HG03280 (cell line): Measurements from ENCODE around the gene CYP2C9.

Experiments used
- ATAC-seq: cut with Tn5 transposase; IDR thresholded peaks from one replicate; pipeline ENCODE4 v1.9.1; 2021; ENCODE audit warnings: mild to moderate bottlenecking, moderate library complexity; ENCODE audit not compliant: unreplicated experiment

Gene CYP2C9

DNA sequence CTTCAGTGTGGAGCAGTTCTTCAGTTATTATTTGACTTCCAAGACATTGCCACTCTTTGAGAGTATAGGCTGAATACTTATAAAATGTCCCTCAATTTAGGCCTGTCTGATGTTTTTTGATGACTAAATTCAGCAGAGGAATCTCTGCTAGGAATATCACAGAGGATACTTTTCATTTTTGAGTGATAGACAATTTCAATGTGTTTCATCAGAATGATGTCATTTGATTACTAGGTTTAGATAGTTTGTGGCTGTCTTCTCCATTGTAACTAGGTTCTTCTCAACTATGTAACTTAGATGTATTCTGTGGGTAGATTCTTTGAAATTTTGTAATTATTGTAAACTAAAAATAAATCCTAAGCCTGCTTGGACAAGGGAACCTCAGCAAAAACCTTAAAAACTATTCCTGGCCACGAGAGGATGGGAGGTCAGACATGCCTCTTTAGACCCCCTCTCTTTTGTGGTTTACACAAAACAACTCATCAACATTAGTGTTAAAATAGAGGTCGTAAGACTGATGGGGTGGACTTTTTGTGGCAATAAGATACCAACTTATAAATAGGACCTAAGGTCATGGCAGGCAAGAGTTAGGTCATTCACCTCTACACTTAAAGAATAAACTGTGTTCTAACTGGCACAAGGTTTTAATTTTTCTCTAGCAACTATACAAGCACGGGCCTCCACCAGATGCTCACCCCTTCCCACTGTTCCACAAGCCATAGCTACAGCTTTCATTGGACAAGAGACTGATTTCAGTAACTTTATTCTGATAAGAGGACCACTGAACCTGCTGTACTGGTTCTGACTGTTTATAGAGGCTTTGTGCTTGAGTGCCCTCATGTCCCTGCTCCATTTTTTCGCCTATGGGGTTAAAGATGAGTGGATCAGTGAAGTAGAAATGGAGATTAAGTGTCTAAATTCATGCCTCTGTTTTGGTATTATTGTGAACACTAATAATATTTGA is 97.2 kb downstream of the CYP2C9 start:
- ATAC-seq, result no peak

DNA sequence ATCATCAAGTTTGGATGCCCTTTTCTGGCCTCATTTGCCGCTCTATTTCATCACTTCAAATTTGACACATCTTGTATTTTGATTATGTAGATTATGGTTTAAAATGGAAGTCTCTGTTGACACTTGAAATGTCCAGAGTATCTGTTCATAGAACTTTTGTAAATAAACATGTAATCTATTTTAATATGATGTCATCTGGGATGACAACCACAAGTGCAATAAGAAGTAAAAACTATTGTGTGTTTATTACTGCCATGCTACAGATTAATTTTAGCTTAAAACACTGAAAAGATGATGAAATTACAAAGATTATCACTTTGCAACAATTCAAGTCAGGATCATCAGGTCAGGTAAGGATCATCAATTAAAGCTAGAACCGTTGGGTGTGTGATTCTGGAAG is 100.8 kb downstream of the CYP2C9 start:
- ATAC-seq, result no peak
